HEK293 (cell line): Measurements from ENCODE around the gene INSYN2A.

ENCODE experiments used
- CTCF ChIA-PET: fragments of 350-600 bp; formaldehyde crosslinking; extraction: SDS; loops from one replicate; lab custom pipeline; 2021; ENCODE audit warnings: antibody characterized with exemption; lab: Yijun Ruan, JAX
- POLR2A ChIA-PET: fragments of 300-600 bp; formaldehyde crosslinking; extraction: SDS; loops from one replicate; lab custom pipeline; 2020; ENCODE audit warnings: antibody characterized with exemption, inconsistent platforms; lab: Yijun Ruan, JAX
- H3K27ac ChIP-seq: fragments of 200-500 bp; sonication (Bioruptor generic); 2 replicates; pipeline ENCODE4 v1.5.1; 2014; ENCODE audit warnings: low read depth, low read length, control low read depth, inconsistent platforms; ENCODE audit errors: extremely low read depth
- H3K36me3 ChIP-seq, 2 experiments: fragments of 200-500 bp in 1 of 2; sonication (Bioruptor generic) in 1 of 2; 1 replicate in 1 of 2; 2 replicates in 1 of 2; pipeline ENCODE4 v1.5.1; 2014 to 2017; ENCODE audit warnings: inconsistent platforms in 2 of 2, low read length in 2 of 2; ENCODE audit not compliant: control insufficient read depth in 2 of 2, insufficient read depth in 1 of 2
- H3K4me1 ChIP-seq: fragments of 200-500 bp; sonication (Bioruptor generic); 2 replicates; pipeline ENCODE4 v1.5.1; 2014; ENCODE audit warnings: mild to moderate bottlenecking, low read length, inconsistent platforms; ENCODE audit not compliant: control insufficient read depth, insufficient read depth
- H3K4me3 ChIP-seq: 2 replicates; pipeline ENCODE4 v1.5.1; 2011; ENCODE audit warnings: low read depth, mild to moderate bottlenecking, control low read depth, low read length, moderate library complexity
- H3K9me3 ChIP-seq: fragments of 200-500 bp; sonication (Bioruptor generic); 2 replicates; pipeline ENCODE4 v1.5.1; 2014; ENCODE audit warnings: low read depth, low read length, inconsistent platforms; ENCODE audit not compliant: control insufficient read depth, insufficient read depth
- FEZF1 ChIP-seq: fragments of 450-650 bp; formaldehyde crosslinking; IDR thresholded peaks from 2 replicates; pipeline ENCODE4 v1.5.1; 2016; ENCODE audit warnings: missing biosample characterization, missing genetic modification characterization
- KLF10 ChIP-seq: fragments of 450-650 bp; IDR thresholded peaks from 2 replicates; pipeline ENCODE4 v1.5.1; 2018; ENCODE audit warnings: missing biosample characterization, mild to moderate bottlenecking, missing genetic modification characterization
- MZF1 ChIP-seq: fragments of 450-650 bp; formaldehyde crosslinking; IDR thresholded peaks from 2 replicates; pipeline ENCODE4 v1.5.1; 2017; ENCODE audit warnings: missing biosample characterization, missing genetic modification characterization, borderline replicate concordance
- SCRT1 ChIP-seq: fragments of 450-650 bp; formaldehyde crosslinking; IDR thresholded peaks from 2 replicates; pipeline ENCODE4 v1.5.1; 2016; ENCODE audit warnings: missing biosample characterization, missing genetic modification characterization, borderline replicate concordance
- SP7 ChIP-seq: fragments of 450-650 bp; formaldehyde crosslinking; IDR thresholded peaks from 2 replicates; pipeline ENCODE4 v1.5.1; 2016; ENCODE audit warnings: missing biosample characterization, missing genetic modification characterization
- ZBTB7A ChIP-seq: fragments of 450-650 bp; formaldehyde crosslinking; IDR thresholded peaks from 2 replicates; pipeline ENCODE4 v1.5.1; 2016; ENCODE audit warnings: low read depth, missing biosample characterization, missing genetic modification characterization
- ZNF155 ChIP-seq: fragments of 450-650 bp; formaldehyde crosslinking; IDR thresholded peaks from 2 replicates; pipeline ENCODE4 v1.5.1; 2016; ENCODE audit warnings: missing biosample characterization, missing genetic modification characterization
- ZNF19 ChIP-seq: fragments of 450-650 bp; formaldehyde crosslinking; IDR thresholded peaks from 2 replicates; pipeline ENCODE4; 2016; ENCODE audit warnings: missing biosample characterization, missing genetic modification characterization, low read depth
- ZNF26 ChIP-seq: fragments of 450-650 bp; formaldehyde crosslinking; IDR thresholded peaks from 2 replicates; pipeline ENCODE4 v1.5.1; 2016; ENCODE audit warnings: missing biosample characterization, missing genetic modification characterization
- ZNF398 ChIP-seq: fragments of 450-650 bp; formaldehyde crosslinking; IDR thresholded peaks from 2 replicates; pipeline ENCODE4 v1.5.1; 2017; ENCODE audit warnings: missing biosample characterization, missing genetic modification characterization
- ZNF510 ChIP-seq: fragments of 450-650 bp; formaldehyde crosslinking; IDR thresholded peaks from 2 replicates; pipeline ENCODE4 v1.5.1; 2018; ENCODE audit warnings: mild to moderate bottlenecking, missing genetic modification characterization, missing biosample characterization; ENCODE audit not compliant: insufficient replicate concordance
- ZNF560 ChIP-seq: fragments of 450-650 bp; formaldehyde crosslinking; IDR thresholded peaks from 2 replicates; pipeline ENCODE4 v1.5.1; 2017; ENCODE audit warnings: missing biosample characterization, missing genetic modification characterization, borderline replicate concordance
- ZNF561 ChIP-seq: fragments of 450-650 bp; IDR thresholded peaks from 2 replicates; pipeline ENCODE4 v1.5.1; 2018; ENCODE audit warnings: missing biosample characterization, missing genetic modification characterization, borderline replicate concordance
- ZNF701 ChIP-seq: fragments of 450-650 bp; formaldehyde crosslinking; IDR thresholded peaks from 2 replicates; pipeline ENCODE4 v1.5.1; 2016; ENCODE audit warnings: missing biosample characterization, missing genetic modification characterization
- ZNF704 ChIP-seq: fragments of 450-650 bp; formaldehyde crosslinking; IDR thresholded peaks from 2 replicates; pipeline ENCODE4 v1.5.1; 2016; ENCODE audit warnings: missing biosample characterization, missing genetic modification characterization
- ZSCAN18 ChIP-seq: fragments of 450-650 bp; formaldehyde crosslinking; IDR thresholded peaks from 2 replicates; pipeline ENCODE4 v1.5.1; 2016; ENCODE audit warnings: missing biosample characterization, missing genetic modification characterization

INSYN2A gene

GRCh38 chr10:127148933-127149220, 47.5 kb downstream of the INSYN2A start:
- Histone ChIP-seq H3K4me1 (no peaks in the 10 kb centered on the region), H3K36me3 (no peaks in the 10 kb centered on the region), H3K27ac (no peak overlapping the region), H3K4me3 (no peak overlapping the region), H3K9me3 (no peaks in the 10 kb centered on the region)
- POLR2A ChIA-PET = no interaction called here
- TF ChIP-seq MZF1 (tag by site-specific recombination) = no peak
- TF ChIP-seq ZNF26 (tag by site-specific recombination) = no peak
- no peak for TF ChIP-seq SP7 (tag by site-specific recombination)
- TF ChIP-seq ZNF701 (tag by site-specific recombination) = no peak
- CTCF ChIA-PET = interaction anchor here (0.5 to 0.6 kb wide), 2 partner anchors 547 to 720 kb away, joined by 3 to 6 read pairs; no protein-coding TSS in a partner anchor

- Histone ChIP-seq H3K9me3 (no peaks in the 10 kb centered on the region), H3K4me1 (no peaks in the 10 kb centered on the region), H3K27ac (no peak overlapping the region), H3K36me3 (no peaks in the 10 kb centered on the region), H3K4me3 (no peak overlapping the region)
- CTCF ChIA-PET = interaction anchor here (0.6 kb wide), 1 partner anchor 548 kb away, joined by 6 read pairs; no protein-coding TSS in a partner anchor
- POLR2A ChIA-PET = interaction anchor here (0.7 kb wide), 1 partner anchor 128 kb away, joined by 5 read pairs; no protein-coding TSS in a partner anchor
- TF ChIP-seq ZBTB7A (tag by site-specific recombination) = no peak
- no peak for TF ChIP-seq ZNF561
- TF ChIP-seq ZNF704 (tag by site-specific recombination) = no peak
- no peak for TF ChIP-seq ZNF560 (tag by site-specific recombination)
- no peak for TF ChIP-seq ZSCAN18 (tag by site-specific recombination)
- no peak for TF ChIP-seq ZNF398
- TF ChIP-seq ZNF510 (tag by site-specific recombination) = no peak
- no peak for TF ChIP-seq KLF10 (tag by site-specific recombination)
- TF ChIP-seq ZNF19 (tag by site-specific recombination) = no peak
- no peak for TF ChIP-seq SCRT1 (tag by site-specific recombination)
- TF ChIP-seq FEZF1 (tag by site-specific recombination) = no peak
- no peak for TF ChIP-seq ZNF155 (tag by site-specific recombination)
Measured at GRCh38 chr10:127148066-127148932, 48.1 kb downstream of the INSYN2A start.
